GM12864 (cell line): ENCODE results near the gene KCNN3.

Source experiments
- DNase-seq: peaks from one replicate; pipeline ENCODE4 v3.0.0-alpha.2; 2011; ENCODE audit warnings: low read depth
- H3K4me3 ChIP-seq: 2 replicates; pipeline ENCODE4 v1.5.1; 2011; ENCODE audit warnings: mild to moderate bottlenecking, low read depth, low read length, control low read depth
- CTCF ChIP-seq: IDR thresholded peaks from 2 replicates; pipeline ENCODE4 v1.5.1; 2011; ENCODE audit warnings: low read depth, mild to moderate bottlenecking, moderate library complexity, low read length, control low read depth, inconsistent platforms; ENCODE audit errors: missing control alignments

KCNN3 gene

DNA sequence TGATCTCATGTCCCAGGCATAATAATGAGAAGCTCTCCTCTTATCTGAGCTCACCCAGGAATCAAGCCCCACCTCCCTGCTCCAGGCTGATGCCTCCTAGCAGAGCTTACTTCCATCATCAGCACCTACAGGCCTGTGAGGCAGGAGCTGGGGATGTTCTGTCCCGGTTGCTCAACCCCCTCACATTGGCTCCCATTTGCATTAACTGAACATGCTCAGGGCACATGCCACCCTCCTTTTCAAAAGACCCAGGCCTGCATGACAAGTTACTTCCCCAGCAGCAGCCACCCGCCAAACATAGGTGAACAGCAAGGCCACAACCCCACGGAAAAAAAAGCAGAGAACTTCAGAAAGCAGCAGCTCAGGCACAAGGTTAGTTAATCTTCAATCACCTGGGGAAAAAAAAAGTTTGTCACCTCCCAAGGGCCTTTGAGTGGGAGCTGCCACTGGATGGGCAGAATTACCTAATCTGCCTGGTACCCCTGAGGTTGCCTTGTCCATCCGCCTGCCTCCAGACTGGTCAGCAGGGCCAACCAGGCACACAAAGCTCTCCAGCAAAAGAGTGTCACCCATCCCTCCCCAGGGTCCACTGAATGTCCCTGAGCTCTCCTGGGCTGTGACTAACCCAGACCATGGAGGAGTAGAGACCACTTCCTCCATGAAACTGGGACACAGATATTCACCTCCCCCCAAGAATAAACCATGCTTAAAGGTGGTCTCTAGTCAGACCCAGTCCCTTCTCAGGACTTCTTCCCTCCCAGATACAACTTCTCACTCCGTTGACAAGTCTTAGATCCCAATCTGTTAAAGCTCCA lies 4.4 kb downstream of the KCNN3 start:
- H3K4me3 ChIP-seq: peak overlapping the region; percentile 60; the same call in 1 of the 2 replicates
- DNase-seq: no peak
- no peak for TF ChIP-seq CTCF

DNA sequence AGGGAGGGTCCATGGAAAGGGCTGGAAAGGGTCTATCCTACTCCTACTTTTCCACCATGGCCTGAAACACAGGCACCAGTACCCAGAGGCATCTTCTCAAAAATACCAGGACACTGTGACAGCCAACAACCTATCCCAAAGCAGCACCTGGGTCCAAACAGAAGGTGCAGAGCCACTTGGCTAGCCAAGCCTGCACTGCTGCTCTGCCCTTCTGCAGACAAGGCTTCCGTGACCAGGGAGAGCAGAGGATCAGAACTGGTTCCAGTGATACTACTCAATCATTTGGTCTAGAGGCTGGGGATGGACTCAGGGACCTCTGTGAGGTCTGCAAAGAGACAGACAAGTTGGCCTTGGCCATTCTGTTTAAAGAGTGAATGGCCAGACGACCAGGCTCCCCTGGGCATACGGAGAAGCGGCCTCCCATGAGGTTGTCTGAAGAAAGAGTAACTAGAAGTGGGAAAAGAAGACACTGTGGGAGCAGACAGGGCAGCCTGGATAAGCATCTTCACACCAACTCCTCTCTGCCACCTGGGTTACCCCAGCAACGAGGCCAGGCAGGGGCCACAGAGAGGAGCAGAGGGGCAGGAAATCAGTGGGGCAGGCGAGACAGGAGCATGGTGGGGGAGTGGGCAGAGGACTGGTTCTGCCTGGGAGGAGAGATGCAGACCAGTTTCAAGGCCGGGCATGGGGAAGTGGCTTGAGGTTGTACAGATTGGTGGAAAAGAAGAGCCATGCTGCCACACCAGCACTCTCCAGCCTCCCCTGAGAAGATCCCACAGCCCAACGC lies 5.7 kb downstream of the KCNN3 start:
- no peak for DNase-seq
- H3K4me3 ChIP-seq: no peak overlapping the region; the same call in 1 of the 2 replicates
- TF ChIP-seq CTCF: no peak

DNA sequence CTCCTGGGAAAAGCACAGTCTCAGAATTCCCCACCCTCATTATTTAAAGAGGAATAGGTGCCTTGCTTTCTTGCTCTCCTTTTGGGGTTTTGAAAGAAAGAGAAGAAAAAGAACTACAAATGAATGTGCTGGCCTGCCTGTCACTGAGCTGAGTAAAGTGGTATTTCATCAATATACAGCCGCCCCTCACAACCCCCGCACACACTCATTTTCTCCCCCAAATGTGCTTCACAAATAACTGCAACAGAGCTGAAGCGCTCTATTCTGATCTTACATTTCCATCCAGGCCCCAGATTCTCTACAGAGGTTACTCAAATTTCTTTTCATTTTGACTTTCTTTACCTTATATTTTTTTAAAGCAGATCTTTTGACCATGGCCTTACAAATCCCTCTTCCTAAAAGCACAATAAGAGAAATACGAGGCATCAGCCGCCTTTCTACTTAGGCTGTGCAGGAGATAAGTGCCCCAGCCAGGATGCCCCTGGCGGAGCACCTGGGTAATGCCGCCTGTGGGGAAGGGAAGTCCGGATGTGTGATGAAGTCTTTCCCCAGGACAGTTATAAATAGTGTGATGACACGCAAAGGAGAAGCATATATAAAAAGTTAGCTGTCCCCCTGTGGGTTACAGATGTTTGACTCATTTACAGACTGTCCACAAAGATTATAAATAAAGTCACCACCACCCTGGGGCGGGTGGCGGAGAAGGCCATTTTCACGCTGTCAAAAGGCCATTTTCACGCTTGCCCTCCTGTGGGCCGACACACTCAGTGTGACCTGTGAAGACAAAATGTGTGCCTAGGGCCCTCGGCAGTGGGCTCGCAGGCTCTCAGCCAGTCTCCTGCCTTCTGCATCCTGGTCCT lies 6.5 kb downstream of the KCNN3 start:
- peak; percentile 93 for TF ChIP-seq CTCF
- no peak overlapping the region; the same call in 1 of the 2 replicates for H3K4me3 ChIP-seq
- peak; percentile 80 for DNase-seq

GRCh38 chr1:154862907-154863306 lies 7.2 kb downstream of the KCNN3 start:
- TF ChIP-seq CTCF: no peak
- H3K4me3 ChIP-seq: no peak overlapping the region
- DNase-seq: no peak

DNA sequence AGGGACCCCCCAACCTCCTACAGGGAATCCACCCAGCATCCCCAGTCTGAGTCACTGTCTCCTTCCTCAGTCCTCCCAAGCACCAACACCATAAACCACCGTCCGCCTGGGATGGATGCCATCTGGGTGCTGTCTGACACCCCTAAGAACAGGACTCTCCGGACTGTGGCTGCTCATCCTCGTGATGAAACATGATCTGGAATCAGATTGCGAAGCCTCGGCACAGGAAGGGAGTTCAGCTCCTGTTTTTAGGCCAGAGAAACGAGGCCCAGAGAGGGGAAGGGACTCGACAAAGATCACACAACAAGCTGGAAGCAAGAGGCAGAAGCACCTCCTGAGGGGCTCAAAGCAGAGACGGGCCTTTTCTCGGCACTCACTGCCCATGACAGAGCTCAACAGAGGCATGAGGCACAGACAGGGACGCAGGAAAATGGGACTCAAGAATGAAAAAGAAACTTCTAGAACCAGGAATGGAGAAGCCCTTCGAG lies 8.4 kb downstream of the KCNN3 start:
- no peak for TF ChIP-seq CTCF
- no peak overlapping the region for H3K4me3 ChIP-seq
- DNase-seq: no peak

DNA sequence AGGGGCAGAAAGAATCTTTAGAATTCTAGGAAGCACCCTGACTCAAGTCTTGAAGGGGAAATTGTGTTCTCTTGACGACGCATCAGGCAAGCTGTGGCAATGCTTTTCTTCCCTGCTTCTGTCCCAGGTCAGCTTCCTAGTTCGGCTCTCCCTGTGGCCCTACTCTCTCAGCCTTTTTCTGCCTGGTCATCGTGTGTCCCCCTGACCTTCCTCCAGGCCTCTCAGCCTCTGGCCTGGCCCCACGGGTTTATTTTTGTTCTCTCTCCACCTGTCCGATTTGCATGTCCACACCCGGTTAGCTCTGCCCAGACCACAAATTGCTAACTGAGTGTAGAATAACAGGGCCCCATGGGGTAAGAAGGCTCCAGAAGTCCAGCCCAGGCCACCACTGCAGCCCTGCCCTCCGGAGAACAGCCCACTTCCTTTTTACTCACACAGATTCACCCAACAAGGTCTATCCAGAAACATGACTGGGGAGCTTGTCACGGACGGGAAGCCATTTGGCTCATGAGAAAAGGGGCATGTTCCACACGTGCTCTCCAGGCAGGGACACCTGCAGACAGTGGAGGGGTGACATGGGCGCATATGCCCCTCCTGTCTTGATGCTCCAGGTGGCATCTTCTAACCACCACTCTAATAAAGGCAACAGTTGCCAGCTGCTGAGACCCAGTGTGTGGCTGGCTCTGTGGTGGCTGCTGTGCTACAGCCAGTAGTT lies 9.8 kb downstream of the KCNN3 start:
- TF ChIP-seq CTCF: no peak
- peak overlapping the region; percentile 68 for H3K4me3 ChIP-seq
- peak; percentile 86 for DNase-seq
